H1 (cell line): ENCODE results near the gene FASTK. TPM values are rescaled to one million over a fixed set of nuclear protein-coding genes. Genes with fewer than 3 reads are reported as not detected.

Experiments used
- CTCF ChIA-PET: fragments of 300-600 bp; sonication (Branson Sonifier 250); formaldehyde crosslinking; loops from one replicate; lab custom pipeline; 2021; ENCODE audit not compliant: partially characterized antibody; lab: Charles Lee
- POLR2A ChIA-PET: fragments of 300-600 bp; sonication (Branson Sonifier 250); formaldehyde crosslinking; loops from one replicate; lab custom pipeline; 2021; ENCODE audit warnings: inconsistent platforms; ENCODE audit not compliant: partially characterized antibody; lab: Charles Lee
- DNase-seq, 2 experiments: peaks; one replicate each; pipeline versions ENCODE4 v3.0.0 to v3.0.0-alpha.2; 2010 to 2022; ENCODE audit warnings: low spot score in 2 of 2, low read depth in 1 of 2, mixed read lengths in 1 of 2
- FAIRE-seq: peaks from 2 replicates; lab custom pipeline; 2011; peaks lifted over from hg19 to GRCh38; lab: Jason Lieb, UNC
- H2AFZ ChIP-seq: 2 replicates; pipeline ENCODE4 v1.8.1; 2012; ENCODE audit warnings: low read length, inconsistent platforms
- H2AK5ac ChIP-seq: 2 replicates; pipeline ENCODE4 v1.6.1; 2013; ENCODE audit warnings: low read depth, low read length
- H2BK120ac ChIP-seq: replicated peaks from 2 replicates; pipeline ENCODE3; 2013; ENCODE audit warnings: low read depth, low read length, inconsistent platforms
- H2BK12ac ChIP-seq: 2 replicates; pipeline ENCODE4 v1.6.1; 2013; ENCODE audit warnings: low read depth, low read length
- H2BK15ac ChIP-seq: 2 replicates; pipeline ENCODE4 v1.6.1; 2013; ENCODE audit warnings: low read length
- H2BK20ac ChIP-seq: 2 replicates; pipeline ENCODE4 v1.6.1; 2013; ENCODE audit warnings: low read length
- H2BK5ac ChIP-seq: 2 replicates; pipeline ENCODE4 v1.6.1; 2013; ENCODE audit warnings: low read depth, low read length
- H3K14ac ChIP-seq: 2 replicates; pipeline ENCODE4 v1.6.1; 2013; ENCODE audit warnings: inconsistent platforms; ENCODE audit not compliant: insufficient read length
- H3K18ac ChIP-seq: 2 replicates; pipeline ENCODE4 v1.6.1; 2013; ENCODE audit warnings: low read length; ENCODE audit errors: extremely low read depth
- H3K23ac ChIP-seq: 2 replicates; pipeline ENCODE4 v1.6.1; 2013; ENCODE audit warnings: inconsistent platforms; ENCODE audit not compliant: insufficient read length
- H3K23me2 ChIP-seq: 2 replicates; pipeline ENCODE4 v1.6.1; 2013; ENCODE audit warnings: low read depth, low read length
- H3K27ac ChIP-seq: 2 replicates; pipeline ENCODE4 v1.6.1; 2011; ENCODE audit warnings: low read depth, low read length, inconsistent platforms
- H3K27me3 ChIP-seq, 4 experiments: replicated peaks in 1 of 4; 1 replicate in 1 of 4; 2 replicates in 3 of 4; pipeline versions ENCODE4 v1.6.1 to v1.8.1; 2011 to 2013; ENCODE audit warnings: low read length in 3 of 4, mild to moderate bottlenecking in 3 of 4, inconsistent platforms in 2 of 4, mixed read lengths in 2 of 4, moderate library complexity in 1 of 4; ENCODE audit not compliant: control insufficient read depth in 3 of 4, insufficient read depth in 3 of 4; ENCODE audit errors: extremely low read depth in 1 of 4
- H3K36me3 ChIP-seq, 4 experiments: 2 replicates each; pipeline versions ENCODE4 v1.6.1 to v1.8.1; 2011 to 2013; ENCODE audit warnings: mild to moderate bottlenecking in 4 of 4, low read length in 3 of 4, moderate library complexity in 2 of 4, control low read depth in 1 of 4, inconsistent platforms in 1 of 4; ENCODE audit not compliant: insufficient read depth in 4 of 4, control insufficient read depth in 2 of 4
- H3K4ac ChIP-seq: replicated peaks from 2 replicates; pipeline ENCODE3; 2013; ENCODE audit warnings: low read length, low read depth, mixed read lengths, inconsistent platforms; ENCODE audit not compliant: insufficient read length
- H3K4me1 ChIP-seq, 4 experiments: replicated peaks in 1 of 4; 1 replicate in 1 of 4; 2 replicates in 3 of 4; pipeline versions ENCODE4 v1.6.1 to v1.8.1; 2011 to 2013; ENCODE audit warnings: low read length in 3 of 4, inconsistent platforms in 2 of 4, mixed read lengths in 1 of 4; ENCODE audit not compliant: insufficient read depth in 4 of 4, control insufficient read depth in 3 of 4
- H3K4me2 ChIP-seq, 2 experiments: 2 replicates each; pipeline versions ENCODE4 v1.6.1 to v1.8.1; 2011 to 2013; ENCODE audit warnings: low read depth in 2 of 2, low read length in 2 of 2, control low read depth in 1 of 2, inconsistent platforms in 1 of 2, mild to moderate bottlenecking in 1 of 2; ENCODE audit not compliant: insufficient read depth in 1 of 2
- H3K4me3 ChIP-seq, 4 experiments: fragments of 200-600, 300-600 bp in 1 of 4; sonication (generic), shearing (Covaris generic), sonication (Bioruptor Twin) in 1 of 4; 2 replicates each; pipeline versions ENCODE4 v1.5.1 to v1.8.1; 2011 to 2016; ENCODE audit warnings: low read length in 4 of 4, low read depth in 3 of 4, control low read depth in 2 of 4, inconsistent platforms in 2 of 4, mild to moderate bottlenecking in 2 of 4, mixed read lengths in 1 of 4, moderate library complexity in 1 of 4; ENCODE audit not compliant: insufficient read depth in 2 of 4; ENCODE audit errors: extremely low read depth in 1 of 4
- H3K56ac ChIP-seq: replicated peaks from 2 replicates; pipeline ENCODE3; 2013; ENCODE audit warnings: low read depth, mild to moderate bottlenecking, mixed read lengths, low read length, inconsistent platforms; ENCODE audit not compliant: insufficient read length
- H3K79me1 ChIP-seq: 2 replicates; pipeline ENCODE4 v1.6.1; 2013; ENCODE audit warnings: low read depth, low read length, control low read depth
- H3K79me2 ChIP-seq, 2 experiments: 2 replicates each; pipeline versions ENCODE4 v1.6.1 to v1.8.1; 2012 to 2013; ENCODE audit warnings: low read length in 2 of 2, mild to moderate bottlenecking in 2 of 2, inconsistent platforms in 1 of 2; ENCODE audit not compliant: insufficient read depth in 2 of 2, control insufficient read depth in 1 of 2
- H3K9ac ChIP-seq, 4 experiments: replicated peaks in 1 of 4; 1 replicate in 1 of 4; 2 replicates in 3 of 4; pipeline versions ENCODE4 v1.6.1 to v1.8.1; 2011 to 2013; ENCODE audit warnings: low read depth in 3 of 4, low read length in 3 of 4, control low read depth in 2 of 4, mild to moderate bottlenecking in 2 of 4, moderate library complexity in 2 of 4, inconsistent platforms in 1 of 4; ENCODE audit errors: extremely low read depth in 1 of 4
- H3K9me3 ChIP-seq, 2 experiments: 2 replicates each; pipeline versions ENCODE4 v1.6.1 to v1.8.1; 2012 to 2013; ENCODE audit warnings: mild to moderate bottlenecking in 2 of 2, moderate library complexity in 2 of 2, control low read depth in 1 of 2, inconsistent platforms in 1 of 2, low read depth in 1 of 2, low read length in 1 of 2, mixed read lengths in 1 of 2; ENCODE audit not compliant: insufficient read depth in 2 of 2
- H4K20me1 ChIP-seq, 2 experiments: replicated peaks in 1 of 2; 2 replicates each; pipeline versions ENCODE3 to v1.8.1; 2011 to 2013; ENCODE audit warnings: inconsistent platforms in 2 of 2, low read length in 2 of 2, mild to moderate bottlenecking in 1 of 2; ENCODE audit not compliant: insufficient read depth in 2 of 2, control insufficient read depth in 1 of 2
- H4K5ac ChIP-seq: 2 replicates; pipeline ENCODE4 v1.6.1; 2013; ENCODE audit warnings: low read length, low read depth, mixed read lengths, inconsistent platforms; ENCODE audit not compliant: insufficient read length
- H4K8ac ChIP-seq: 2 replicates; pipeline ENCODE4 v1.8.0; 2013; ENCODE audit warnings: mild to moderate bottlenecking, moderate library complexity, low read length, inconsistent platforms; ENCODE audit not compliant: insufficient read depth; ENCODE audit errors: extremely low read depth
- H4K91ac ChIP-seq: replicated peaks from 2 replicates; pipeline ENCODE3; 2013; ENCODE audit warnings: low read length, mixed read lengths, inconsistent platforms; ENCODE audit not compliant: insufficient read length
- FOSL1 ChIP-seq: IDR thresholded peaks from 2 replicates; pipeline ENCODE4 v1.6.1; 2011; ENCODE audit warnings: mild to moderate bottlenecking, low read depth, low read length, moderate library complexity; ENCODE audit not compliant: insufficient read depth
- GABPA ChIP-seq: IDR thresholded peaks from 2 replicates; pipeline ENCODE4 v1.6.1; 2011; ENCODE audit warnings: mild to moderate bottlenecking, low read length, moderate library complexity, borderline replicate concordance; ENCODE audit not compliant: insufficient read depth
- RNF2 ChIP-seq: fragments of 200-900, 300-1000 bp; sonication (generic); IDR thresholded peaks from 2 replicates; pipeline ENCODE4 v1.7.1; 2016; ENCODE audit warnings: borderline replicate concordance, low read depth, mild to moderate bottlenecking, antibody characterized with exemption, low read length; ENCODE audit not compliant: poor library complexity, severe bottlenecking; ENCODE audit errors: missing control alignments
- WGBS, 2 experiments: shearing (Covaris generic) in 1 of 2; methylation state at CpG; one replicate each; pipeline versions ENCODE4 v1.1.6 to v1.1.7; 2013 to 2015; ENCODE audit warnings: low lambda C conversion rate in 2 of 2, mixed read lengths in 2 of 2, inconsistent platforms in 1 of 2, low coverage in 1 of 2, missing lambda C conversion rate in 1 of 2; ENCODE audit not compliant: insufficient replicate concordance in 2 of 2, insufficient coverage in 1 of 2, insufficient read length in 1 of 2; ENCODE audit errors: extremely low coverage in 1 of 2, missing lambda C conversion rate in 1 of 2; 5-methylcytosine and 5-hydroxymethylcytosine counted together
- polyA plus RNA-seq, 7 experiments: library from polyadenylated mRNA; depleted of rRNA in 3 of 7; stranded (reverse) in 5 of 7; unstranded in 2 of 7; fragments of >200 nt in 5 of 7; fragments of 200-250 nt in 2 of 7; gene quantifications; 1 replicate in 5 of 7; 2 replicates in 1 of 7; 4 replicates in 1 of 7; pipeline versions ENCODE4 v1.2.1 to v1.2.3, GENCODE V29; 2011 to 2013; ENCODE audit warnings: missing spikeins in 2 of 7, mixed read lengths in 2 of 7
- total RNA-seq: library from RNA; stranded (reverse); fragmentation: NEBNext Ultra II Directional; extraction: Animal tissue kit (Norgen Biotek cat#: 25700); gene quantifications from 2 replicates; pipeline ENCODE4 v1.2.1, GENCODE V29; 2021

The FASTK gene
- total and polyA plus RNA-seq, 2 of the 8 experiments (the other 6 are each of a cell fraction or from before 2014, with no cell fraction given): 39.4 to 84.0 TPM

DNA sequence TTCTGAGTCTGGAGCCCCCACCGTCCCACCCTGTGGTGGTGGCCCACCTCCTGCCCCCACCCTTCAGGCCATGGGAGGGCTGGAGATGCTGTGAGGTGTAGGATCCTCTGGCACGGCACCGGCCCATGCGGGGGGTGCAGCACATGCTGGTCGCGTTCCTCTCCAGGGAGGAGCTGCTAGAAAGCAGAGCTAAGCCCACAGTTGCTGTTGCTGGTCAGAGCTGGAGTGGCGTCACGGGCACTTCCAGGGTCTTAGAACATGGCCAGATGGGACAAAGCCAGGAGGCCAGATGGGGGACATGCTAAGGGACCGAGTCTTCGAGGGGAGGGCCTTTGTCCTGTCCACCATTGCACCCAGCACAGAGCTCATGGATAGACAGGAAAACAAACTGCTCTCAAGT is 27.3 kb upstream of the FASTK start:
- Histone ChIP-seq H3K27me3 (no peaks in the 10 kb centered on the region), H2BK12ac (0 out of 2 replicates have a peak overlapping the region, but pooled peaks have one; percentile 50), H2BK15ac (peak overlapping the region; percentile 29; the same call in 1 of the 2 replicates), H3K36me3 (no peaks in the 10 kb centered on the region), H4K91ac (no peak overlapping the region), H3K4me3 (no peak overlapping the region), H2BK20ac (no peak overlapping the region), H4K20me1 (peaks cover 23 to 36% of the 10 kb centered on the region in 2 experiments), H2BK5ac (0 out of 2 replicates have a peak overlapping the region, but pooled peaks have one; percentile 44), H3K79me2 (peaks cover 0 to 17% of the 10 kb centered on the region in 2 experiments; a peak in 2 of 4 replicates), H3K4ac (no peak overlapping the region), H3K4me1 (peaks cover 4 to 15% (median 14%) of the 10 kb centered on the region in 4 experiments), H3K4me2 (no peak overlapping the region), H2AFZ (no peak overlapping the region), H3K14ac (no peak overlapping the region), H3K27ac (no peak overlapping the region), H3K9ac (no peak overlapping the region), H2AK5ac (peak overlapping the region; percentile 42; the same call in 1 of the 2 replicates), H3K56ac (no peak overlapping the region), H3K23me2 (peaks cover 2% of the 10 kb centered on the region; the same call in 1 of the 2 replicates), H4K8ac (no peak overlapping the region), H4K5ac (no peak overlapping the region), H2BK120ac (no peak overlapping the region), H3K23ac (no peak overlapping the region), H3K9me3 (no peaks in the 10 kb centered on the region)
- WGBS, 2 experiments: 85% methylated on average over 10 of the region's 10 CpGs; no CpG with 5 or more reads in 1 of the 2 experiments
- FAIRE-seq (no peak), DNase-seq (no peak)
- CTCF ChIA-PET: interaction anchor here (0.7 to 22.4 kb wide), 21 partner anchors 9 to 127 kb away, joined by 3 to 448 read pairs (median 4); partner anchors contain the start of genes AGAP3 and TMUB1
- POLR2A ChIA-PET: interaction anchor here (1.5 to 1.8 kb wide), 2 partner anchors 13 to 18 kb away, joined by 4 read pairs; no protein-coding TSS in a partner anchor
- TF ChIP-seq GABPA (no peak), RNF2 (no peak), FOSL1 (no peak)
- TF ChIP-seq, all 59 proteins: peak for 0
- Histone ChIP-seq H3K79me1 (0 out of 2 replicates have a peak, but pooled peaks cover 3% of the 10 kb centered on the region), H3K18ac (no peak overlapping the region; the same call in 1 of the 2 replicates)
